ENCODE measurements around the gene PAM.

DNA sequence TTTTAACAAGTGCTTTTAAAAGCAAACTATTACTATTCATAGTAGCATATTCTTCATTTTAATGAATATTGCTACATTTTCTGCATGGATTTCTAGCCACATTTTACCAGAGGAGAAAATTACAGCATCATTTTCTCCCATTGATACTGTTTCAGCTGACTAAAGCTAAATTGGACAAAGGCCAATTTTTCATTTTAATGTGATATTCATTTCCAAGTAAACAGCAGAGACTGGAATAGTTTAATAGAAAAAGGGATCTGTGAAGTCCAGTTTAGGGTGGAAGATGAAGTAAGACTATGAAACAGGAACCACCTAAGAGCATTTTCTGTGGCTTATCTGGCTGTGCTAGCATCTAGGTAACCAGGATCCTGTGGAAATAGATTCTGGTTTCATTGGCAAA is 236.7 kb downstream of the PAM start:
- no peak for TF ChIP-seq TAF1 (IDR thresholded peaks at IDR 0.05; ENCODE audit: low read depth, low read length)
- TF ChIP-seq POLR2A (IDR thresholded peaks at IDR 0.05; ENCODE audit: low read depth, low read length), result no peak

All from GM12891 (cell line).